CD4-positive, alpha-beta T cell treated with Interleukin-2 at 100 ng/mL for 4 hours (primary cell): Measurements from ENCODE around the gene BEND3.
"Not testable (repeated sequence)": the region's sequence is repeated elsewhere in the genome, so short reads cannot be mapped to it uniquely, and the experiment has no call there.

Experiments used
- DNase-seq: peaks from one replicate; pipeline ENCODE4 v3.0.0-alpha.2; 2020; ENCODE audit warnings: low spot score

Gene BEND3

DNA sequence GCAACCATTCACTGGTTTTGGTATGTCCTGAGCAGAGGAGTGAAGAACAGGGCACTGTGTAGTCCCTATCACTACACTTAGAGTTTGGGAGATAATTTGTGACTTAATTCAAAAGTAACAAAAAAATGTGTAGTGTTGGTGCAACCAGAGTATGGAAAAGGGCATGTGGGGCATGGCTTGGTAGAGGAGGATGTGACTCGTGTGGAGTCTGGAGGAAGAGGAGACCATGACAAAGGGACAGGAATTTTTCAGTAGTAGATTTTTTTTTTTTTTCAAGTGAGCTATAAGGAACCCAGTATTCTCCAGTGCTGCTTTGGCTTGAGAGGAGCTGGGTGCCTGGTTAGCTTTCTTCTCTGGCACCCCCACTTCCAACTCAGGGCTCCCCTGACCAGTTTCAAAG lies 82.2 kb downstream of the BEND3 start:
- no peak for DNase-seq

DNA sequence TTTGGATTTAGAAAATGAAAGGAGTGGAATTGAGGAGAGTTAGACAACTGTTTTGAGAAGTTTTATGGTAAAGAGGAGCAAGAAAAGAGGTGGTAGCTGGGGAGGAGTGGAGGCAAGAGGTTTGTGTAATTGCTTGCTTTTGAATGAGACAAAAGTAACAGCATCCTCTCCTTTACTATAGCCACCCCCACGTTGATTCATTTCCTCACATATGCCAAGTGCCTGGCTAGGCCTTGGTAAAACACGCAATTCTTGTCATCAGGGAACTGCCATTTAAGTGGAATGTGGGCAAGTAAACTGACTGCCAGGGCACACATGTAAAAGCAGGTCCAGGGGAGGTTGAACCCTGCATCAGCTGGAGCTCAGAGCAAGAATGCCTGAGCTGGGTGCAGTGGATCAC lies 83.3 kb downstream of the BEND3 start:
- no peak for DNase-seq

DNA sequence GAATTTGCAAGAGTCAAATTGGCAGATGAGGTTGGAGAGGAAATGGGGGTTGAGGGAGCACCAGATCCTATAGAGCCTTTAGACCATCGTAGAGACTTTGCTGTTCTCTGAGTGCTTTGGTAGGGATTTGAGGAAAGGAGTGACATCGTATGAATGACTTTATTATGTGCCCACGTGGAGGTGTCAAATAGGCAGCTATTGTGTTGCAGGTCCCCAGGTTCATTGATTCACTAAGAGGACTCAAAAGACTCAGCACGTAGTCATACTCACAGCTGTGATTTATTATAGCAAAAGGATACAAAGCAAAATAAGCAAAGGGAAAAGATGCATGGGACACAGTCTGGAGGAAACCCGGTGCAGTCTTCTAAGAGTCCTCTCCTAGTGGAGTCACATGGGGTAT lies 85.2 kb downstream of the BEND3 start:
- DNase-seq = no peak

DNA sequence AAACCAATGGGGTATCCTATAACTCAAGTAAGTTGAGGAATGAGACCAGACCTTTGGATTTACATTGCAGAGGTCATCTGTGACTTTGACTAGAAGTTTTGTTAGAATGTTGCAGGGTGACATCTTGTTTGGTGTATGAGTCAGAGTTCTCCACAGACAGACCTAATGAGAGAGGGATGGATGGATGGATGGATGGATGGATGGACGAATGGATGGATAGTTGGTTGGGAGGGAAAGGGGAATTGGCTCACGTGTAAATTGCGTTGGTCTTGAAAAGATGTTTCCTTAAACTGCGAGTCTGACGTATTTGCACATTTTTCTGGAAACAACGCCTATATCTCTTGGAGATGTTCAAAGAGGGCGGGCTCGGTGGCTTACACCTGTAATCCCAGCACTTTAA lies 88.3 kb downstream of the BEND3 start:
- no peak for DNase-seq

DNA sequence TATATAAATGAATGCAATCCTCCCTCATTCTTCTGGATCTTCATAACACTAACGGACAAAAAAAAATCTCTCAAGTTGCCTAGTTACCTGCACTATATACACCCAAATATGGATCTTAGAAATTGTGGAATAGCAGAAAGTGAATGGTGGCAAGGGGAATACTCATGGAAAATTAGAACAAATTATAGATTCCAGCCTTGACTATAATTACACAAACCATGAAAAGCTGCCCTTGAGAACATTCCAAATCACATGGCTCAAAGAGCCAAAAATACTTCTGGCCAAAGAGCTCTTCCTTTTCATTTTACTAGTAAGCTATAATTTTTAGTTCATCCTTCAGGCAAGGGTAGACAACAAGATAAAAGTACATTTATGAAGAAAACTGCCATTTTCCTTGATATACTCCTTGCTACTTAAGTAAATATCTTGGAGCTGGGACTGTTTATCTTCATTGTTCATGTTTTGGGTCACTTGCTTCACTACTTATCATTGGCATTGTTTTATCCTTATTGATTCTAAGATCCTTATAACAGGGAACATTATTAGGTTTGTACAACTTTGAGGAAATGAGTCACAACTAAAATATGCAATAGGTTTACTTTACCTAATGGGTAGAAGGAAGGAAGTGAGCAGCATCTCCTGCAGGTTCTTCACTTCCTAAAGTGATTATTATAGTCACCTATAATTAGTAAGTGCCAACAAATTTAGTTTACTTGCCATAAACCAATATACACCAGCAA lies 93.7 kb downstream of the BEND3 start:
- DNase-seq = no peak

DNA sequence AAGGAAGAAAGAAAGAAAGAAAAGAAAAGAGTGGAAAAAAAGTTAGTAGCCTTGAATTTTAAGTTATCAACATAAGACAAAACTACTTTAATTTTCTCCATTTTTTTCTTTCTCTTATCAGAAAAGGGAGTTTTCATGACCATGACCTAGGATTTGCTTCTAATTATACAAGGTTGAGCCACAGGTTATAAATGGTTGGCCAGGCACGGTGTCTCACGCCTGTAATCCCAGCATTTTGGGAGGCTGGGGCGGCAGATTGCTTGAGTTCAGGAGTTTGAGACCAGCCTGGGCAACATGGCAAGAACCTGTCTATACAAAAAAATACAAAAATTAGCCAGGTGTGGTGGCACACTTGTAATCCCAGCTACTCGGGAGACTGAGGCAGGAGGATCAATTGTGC lies 95.1 kb downstream of the BEND3 start:
- DNase-seq = no peak

DNA sequence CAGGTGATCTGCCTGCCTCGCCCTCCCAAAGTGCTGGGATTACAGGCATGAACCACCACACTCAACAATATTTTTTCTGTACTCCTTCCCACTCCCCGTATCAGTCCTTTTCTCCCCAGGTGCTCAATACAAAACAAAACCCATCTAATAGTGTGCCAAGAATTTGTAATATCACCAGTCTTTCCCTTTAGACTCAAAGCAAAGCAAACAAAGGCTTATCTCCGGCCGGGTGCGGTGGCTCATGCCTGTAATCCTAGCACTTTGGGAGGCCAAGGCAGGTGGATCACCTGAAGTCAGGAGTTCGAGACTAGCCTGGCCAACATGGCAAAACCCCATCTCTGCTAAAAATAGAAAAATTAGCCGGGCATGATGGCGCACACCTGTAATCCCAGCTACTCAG lies 95.7 kb downstream of the BEND3 start:
- not testable (repeated sequence) for DNase-seq

DNA sequence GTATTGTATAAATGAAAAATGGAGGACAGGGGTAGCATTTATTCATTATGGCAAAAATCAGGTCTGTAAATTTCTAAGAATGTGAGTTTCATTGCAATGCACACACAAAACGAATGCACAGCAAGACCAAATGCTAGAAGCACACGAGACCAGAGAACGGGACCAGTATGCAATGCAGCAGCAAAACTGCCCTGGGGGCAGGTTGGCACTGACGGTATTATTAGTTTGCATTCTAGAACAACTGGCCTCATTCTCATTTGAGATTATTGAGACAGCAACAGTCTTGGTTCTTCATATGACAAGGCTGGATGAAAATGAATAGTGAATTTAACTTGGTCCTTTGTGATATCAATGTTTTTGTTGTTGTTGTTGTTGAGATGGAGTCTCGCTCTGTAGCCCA lies 96.3 kb downstream of the BEND3 start:
- no peak for DNase-seq
